HepG2 (cell line): ENCODE results near the gene GALNTL6. TPM values are rescaled to one million over a fixed set of nuclear protein-coding genes. Genes with fewer than 3 reads are reported as not detected.

Experiments used
- ATAC-seq: fragments of 200-7000 bp; cut with Tn5 transposase; 3 replicates; pipeline ENCODE4 v1.9.1; 2020; ENCODE audit warnings: mild to moderate bottlenecking, moderate library complexity
- BruUV-seq: library from RNA; stranded (reverse); fragments of 400-500 nt; replicated peaks from 2 replicates; lab custom pipeline; 2021; lab: Mats Ljungman, UMichigan
- CTCF ChIA-PET: fragments of 300-600 bp; formaldehyde crosslinking; extraction: SDS; loops from one replicate; lab custom pipeline; 2021; ENCODE audit warnings: low total read pairs, inconsistent platforms, low intra/inter-chr PET ratio; lab: Yijun Ruan, JAX
- POLR2A ChIA-PET: fragments of 350-600 bp; sonication (Branson Sonifier 250); formaldehyde crosslinking; loops from one replicate; lab custom pipeline; 2020; ENCODE audit warnings: antibody characterized with exemption, inconsistent platforms; lab: Yijun Ruan, JAX
- DNase-seq: peaks from one replicate; pipeline ENCODE4 v3.0.0-alpha.2; 2015; ENCODE audit warnings: low spot score
- FAIRE-seq: peaks from 3 replicates; lab custom pipeline; 2011; peaks lifted over from hg19 to GRCh38; lab: Jason Lieb, UNC
- H2AFZ ChIP-seq: one replicate; pipeline ENCODE4 v1.6.1; 2011; ENCODE audit warnings: low read length, inconsistent platforms
- H3K27ac ChIP-seq: fragments of 300-600 bp; 3 replicates; pipeline ENCODE4 v1.8.0; 2011; ENCODE audit warnings: mixed run types, mild to moderate bottlenecking, mixed read lengths, low read length, inconsistent platforms; ENCODE audit not compliant: insufficient read depth; ENCODE audit errors: extremely low read length
- H3K27me3 ChIP-seq, 2 experiments: fragments of 200-600 bp in 1 of 2; 2 replicates in 1 of 2; 3 replicates in 1 of 2; pipeline versions ENCODE4 v1.6.0 to v1.8.0; 2011; ENCODE audit warnings: low read length in 2 of 2, mild to moderate bottlenecking in 2 of 2, moderate library complexity in 2 of 2, inconsistent platforms in 1 of 2; ENCODE audit not compliant: insufficient read depth in 2 of 2, control insufficient read depth in 1 of 2
- H3K36me3 ChIP-seq, 2 experiments: fragments of 200-600 bp in 1 of 2; replicated peaks in 1 of 2; 2 replicates in 1 of 2; 3 replicates in 1 of 2; pipeline versions ENCODE4 v1.5.1 to v1.8.0; 2011; ENCODE audit warnings: low read length in 2 of 2, inconsistent platforms in 1 of 2; ENCODE audit not compliant: insufficient read depth in 2 of 2, control insufficient read depth in 1 of 2
- H3K4me1 ChIP-seq: 2 replicates; pipeline ENCODE4 v1.5.1; 2012; ENCODE audit warnings: low read length, inconsistent platforms; ENCODE audit not compliant: insufficient read depth
- H3K4me2 ChIP-seq: 2 replicates; pipeline ENCODE4 v1.6.0; 2011; ENCODE audit warnings: low read depth, low read length, inconsistent platforms
- H3K4me3 ChIP-seq, 3 experiments: fragments of 200-600 bp in 1 of 3; sonication (generic), shearing (Covaris generic) in 1 of 3; replicated peaks in 1 of 3; 2 replicates each; pipeline ENCODE4 v1.5.1; 2011 to 2016; ENCODE audit warnings: low read length in 3 of 3, inconsistent platforms in 2 of 3, low read depth in 2 of 3, mild to moderate bottlenecking in 2 of 3, control low read depth in 1 of 3, mixed read lengths in 1 of 3; ENCODE audit not compliant: insufficient read depth in 1 of 3
- H3K79me2 ChIP-seq: one replicate; pipeline ENCODE4 v1.6.1; 2011; ENCODE audit warnings: low read length, inconsistent platforms; ENCODE audit not compliant: insufficient read depth
- H3K9ac ChIP-seq: 2 replicates; pipeline ENCODE4 v1.6.0; 2011; ENCODE audit warnings: mild to moderate bottlenecking, low read depth, low read length, inconsistent platforms; ENCODE audit not compliant: insufficient read depth
- H3K9me3 ChIP-seq: 2 replicates; pipeline ENCODE4 v1.5.1; 2012; ENCODE audit warnings: mild to moderate bottlenecking, low read length
- H4K20me1 ChIP-seq: 2 replicates; pipeline ENCODE4 v1.6.0; 2011; ENCODE audit warnings: inconsistent platforms, mild to moderate bottlenecking, low read length, moderate library complexity; ENCODE audit not compliant: insufficient read depth
- SNRNP70 ChIP-seq: fragments of 200-400 bp; formaldehyde crosslinking; IDR thresholded peaks from 2 replicates; pipeline ENCODE4 v1.6.1; 2017; ENCODE audit warnings: mild to moderate bottlenecking, low read depth, low read length, moderate library complexity
- ZNF317 ChIP-seq: sonication (generic); formaldehyde crosslinking; IDR thresholded peaks from 2 replicates; pipeline ENCODE4 v1.5.0; 2020; ENCODE audit warnings: mild to moderate bottlenecking, missing genetic modification reagents
- ZNF724P ChIP-seq: sonication (generic); formaldehyde crosslinking; IDR thresholded peaks from 2 replicates; pipeline ENCODE4 v1.8.0; 2022; ENCODE audit warnings: missing genetic modification reagents, borderline replicate concordance
- ZSCAN25 ChIP-seq: sonication (generic); formaldehyde crosslinking; IDR thresholded peaks from 2 replicates; pipeline ENCODE4 v1.8.0; 2022; ENCODE audit warnings: mild to moderate bottlenecking, missing genetic modification reagents
- WGBS: methylation state at CpG from one replicate; pipeline ENCODE4 v1.1.6; 2017; ENCODE audit warnings: low lambda C conversion rate; 5-methylcytosine and 5-hydroxymethylcytosine counted together
- in situ Hi-C: cut with HindIII; loops from 2 replicates; pipeline ENCODE4 v1.10.0; 2017; ENCODE audit warnings: low pct_unique_long_range_greater_than_20kb; ENCODE audit not compliant: extremely low pct_ligation_motif_present
- intact Hi-C: fragments of 100-400 bp; cut with micrococcal nuclease; formaldehyde crosslinking; loops from one replicate; pipeline ENCODE4 v1.10.0; 2022; ENCODE audit not compliant: unreplicated experiment
- polyA plus RNA-seq, 8 experiments: library from polyadenylated mRNA; depleted of rRNA in 3 of 8; stranded (reverse) in 7 of 8; unstranded in 1 of 8; fragments of >200 nt; fragmentation: Illumina TruSeq in 4 of 8; extraction: Trizol in 4 of 8; gene quantifications; 2 replicates each; pipeline versions ENCODE4 v1.2.1 to v1.2.3, GENCODE V29; 2011 to 2016; ENCODE audit warnings: low read depth in 4 of 8, missing spikeins in 1 of 8, mixed read lengths in 1 of 8; ENCODE audit not compliant: insufficient read depth in 1 of 8
- total RNA-seq, 5 experiments: library from RNA; depleted of rRNA; stranded (reverse); fragments of >200 nt; fragmentation: Illumina TruSeq; extraction: Trizol; gene quantifications; 2 replicates each; pipeline ENCODE4 v1.2.3, GENCODE V29; 2016; ENCODE audit warnings: low read depth in 1 of 5
- TF ChIP-seq, protein P1 (sequence below): sonication (generic); formaldehyde crosslinking; IDR thresholded peaks from 2 replicates; pipeline ENCODE4 v1.4.0; 2020; ENCODE audit warnings: mild to moderate bottlenecking, missing genetic modification reagents

The GALNTL6 gene
- total and polyA plus RNA-seq, 2 of the 13 experiments (the other 11 are each of a cell fraction or from before 2014, with no cell fraction given), result not detected

DNA sequence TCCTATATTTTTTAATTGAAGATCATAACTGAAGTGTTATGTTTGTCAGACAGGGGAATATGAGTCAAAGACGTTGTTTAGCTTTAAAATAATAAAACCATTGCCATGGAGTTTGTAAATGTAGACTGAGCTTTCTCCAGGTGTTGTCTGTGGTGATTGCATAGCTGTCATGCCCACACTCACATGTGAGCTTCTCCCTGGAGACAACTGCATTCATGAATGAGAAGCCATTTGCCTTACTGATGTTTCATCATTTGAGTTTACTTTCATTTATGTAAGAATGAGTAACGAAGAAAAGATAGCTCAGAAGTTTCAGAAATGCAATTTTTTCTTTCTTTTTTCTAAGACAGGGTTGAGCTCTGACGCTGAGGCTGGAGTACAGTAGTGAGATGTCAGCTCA lies 339.1 kb downstream of the GALNTL6 start:
- Histone ChIP-seq H4K20me1 (no peaks in the 10 kb centered on the region), H3K79me2 (no peaks in the 10 kb centered on the region), H3K9me3 (no peaks in the 10 kb centered on the region), H3K9ac (no peak overlapping the region)
- intact Hi-C loops, result no loop called here
- TF ChIP-seq, protein P1, sequence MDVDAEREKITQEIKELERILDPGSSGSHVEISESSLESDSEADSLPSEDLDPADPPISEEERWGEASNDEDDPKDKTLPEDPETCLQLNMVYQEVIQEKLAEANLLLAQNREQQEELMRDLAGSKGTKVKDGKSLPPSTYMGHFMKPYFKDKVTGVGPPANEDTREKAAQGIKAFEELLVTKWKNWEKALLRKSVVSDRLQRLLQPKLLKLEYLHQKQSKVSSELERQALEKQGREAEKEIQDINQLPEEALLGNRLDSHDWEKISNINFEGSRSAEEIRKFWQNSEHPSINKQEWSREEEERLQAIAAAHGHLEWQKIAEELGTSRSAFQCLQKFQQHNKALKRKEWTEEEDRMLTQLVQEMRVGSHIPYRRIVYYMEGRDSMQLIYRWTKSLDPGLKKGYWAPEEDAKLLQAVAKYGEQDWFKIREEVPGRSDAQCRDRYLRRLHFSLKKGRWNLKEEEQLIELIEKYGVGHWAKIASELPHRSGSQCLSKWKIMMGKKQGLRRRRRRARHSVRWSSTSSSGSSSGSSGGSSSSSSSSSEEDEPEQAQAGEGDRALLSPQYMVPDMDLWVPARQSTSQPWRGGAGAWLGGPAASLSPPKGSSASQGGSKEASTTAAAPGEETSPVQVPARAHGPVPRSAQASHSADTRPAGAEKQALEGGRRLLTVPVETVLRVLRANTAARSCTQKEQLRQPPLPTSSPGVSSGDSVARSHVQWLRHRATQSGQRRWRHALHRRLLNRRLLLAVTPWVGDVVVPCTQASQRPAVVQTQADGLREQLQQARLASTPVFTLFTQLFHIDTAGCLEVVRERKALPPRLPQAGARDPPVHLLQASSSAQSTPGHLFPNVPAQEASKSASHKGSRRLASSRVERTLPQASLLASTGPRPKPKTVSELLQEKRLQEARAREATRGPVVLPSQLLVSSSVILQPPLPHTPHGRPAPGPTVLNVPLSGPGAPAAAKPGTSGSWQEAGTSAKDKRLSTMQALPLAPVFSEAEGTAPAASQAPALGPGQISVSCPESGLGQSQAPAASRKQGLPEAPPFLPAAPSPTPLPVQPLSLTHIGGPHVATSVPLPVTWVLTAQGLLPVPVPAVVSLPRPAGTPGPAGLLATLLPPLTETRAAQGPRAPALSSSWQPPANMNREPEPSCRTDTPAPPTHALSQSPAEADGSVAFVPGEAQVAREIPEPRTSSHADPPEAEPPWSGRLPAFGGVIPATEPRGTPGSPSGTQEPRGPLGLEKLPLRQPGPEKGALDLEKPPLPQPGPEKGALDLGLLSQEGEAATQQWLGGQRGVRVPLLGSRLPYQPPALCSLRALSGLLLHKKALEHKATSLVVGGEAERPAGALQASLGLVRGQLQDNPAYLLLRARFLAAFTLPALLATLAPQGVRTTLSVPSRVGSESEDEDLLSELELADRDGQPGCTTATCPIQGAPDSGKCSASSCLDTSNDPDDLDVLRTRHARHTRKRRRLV (CRISPR knock-in tag), result no peak
- TF ChIP-seq SNRNP70 (no peak), ZSCAN25 (CRISPR knock-in tag) (no peak), ZNF724P (CRISPR knock-in tag) (no peak), ZNF317 (CRISPR knock-in tag) (no peak)
- TF ChIP-seq, all 625 proteins: peak for 0
- in situ Hi-C loops, result no loop called here
- no peaks in the 10 kb centered on the region for H3K27me3 ChIP-seq
- FAIRE-seq (no peak), DNase-seq (no peak), ATAC-seq (no peak)
- BruUV-seq, result no TSS peak
- H3K4me1 ChIP-seq, result no peaks in the 10 kb centered on the region
- ChIA-PET CTCF (no interaction called here), POLR2A (no interaction called here)
- no peak overlapping the region for H3K4me3 ChIP-seq
- no peaks in the 10 kb centered on the region for H3K36me3 ChIP-seq
- WGBS, result 2% methylated on average over 3 of the region's 3 CpGs
- H3K27ac ChIP-seq, result no peak overlapping the region
- H3K4me2 ChIP-seq, result no peak overlapping the region
- H2AFZ ChIP-seq, result peak overlapping the region; percentile 11
